ENCODE measurements around the gene TRIM45.
"Not testable (repeated sequence)": the region's sequence is repeated elsewhere in the genome, so short reads cannot be mapped to it uniquely, and the experiment has no call there.

Gene TRIM45
- 1.3 to 2.3 reads per million in 2 donors for total RNA-seq

- DNase-seq: peak; percentile 60
These were observed at the start of gene TRIM45 for GRCh38 chr1:117121589-117122329. TSS of gene TRIM45 (minus strand) at chr1:117121749. CDS start at chr1:117121201, 548 bp downstream.

GRCh38 chr1:117169871-117170596 is 48.5 kb upstream of the TRIM45 start:
- no peak for DNase-seq

- no peak for DNase-seq
These were observed 45.9 kb upstream of the TRIM45 start for GRCh38 chr1:117167402-117167801.

- DNase-seq: no peak
These were observed 44.5 kb upstream of the TRIM45 start for GRCh38 chr1:117166076-117166475.

- DNase-seq: no peak
These were observed 42.7 kb upstream of the TRIM45 start for GRCh38 chr1:117164209-117164608.

- DNase-seq: no peak
These were observed 41.3 kb upstream of the TRIM45 start for GRCh38 chr1:117162816-117163215.

GRCh38 chr1:117161887-117162286 is 40.3 kb upstream of the TRIM45 start:
- no peak for DNase-seq

- not testable (repeated sequence) for DNase-seq
These were observed 29.8 kb upstream of the TRIM45 start for GRCh38 chr1:117151305-117151704.

GRCh38 chr1:117150316-117150715 is 28.8 kb upstream of the TRIM45 start:
- DNase-seq: no peak

- no peak for DNase-seq
These were observed 26.5 kb upstream of the TRIM45 start for GRCh38 chr1:117147856-117148588.

- no peak for DNase-seq
These were observed 25.8 kb upstream of the TRIM45 start for GRCh38 chr1:117147341-117147831.

GRCh38 chr1:117146575-117147340 is 25.2 kb upstream of the TRIM45 start:
- no peak for DNase-seq

- DNase-seq: no peak
These were observed 24.5 kb upstream of the TRIM45 start for GRCh38 chr1:117146072-117146471.

GRCh38 chr1:117143871-117144270 is 22.3 kb upstream of the TRIM45 start:
- DNase-seq: no peak

GRCh38 chr1:117143172-117143571 is 21.6 kb upstream of the TRIM45 start:
- DNase-seq: no peak

GRCh38 chr1:117142200-117142599 is 20.7 kb upstream of the TRIM45 start:
- no peak for DNase-seq

- no peak for DNase-seq
These were observed 17.0 kb upstream of the TRIM45 start for GRCh38 chr1:117138561-117138960.

GRCh38 chr1:117138106-117138505 is 16.6 kb upstream of the TRIM45 start:
- no peak for DNase-seq

GRCh38 chr1:117137281-117137855 is 15.8 kb upstream of the TRIM45 start:
- no peak for DNase-seq

- no peak for DNase-seq
These were observed 15.2 kb upstream of the TRIM45 start for GRCh38 chr1:117136749-117137148.

GRCh38 chr1:117135329-117135728 is 13.8 kb upstream of the TRIM45 start:
- DNase-seq: no peak

- no peak for DNase-seq
These were observed 9.0 kb upstream of the TRIM45 start for GRCh38 chr1:117130526-117130925.
